HuH-7.5 (cell line): ENCODE data around the gene NKD2.
"Not testable (repeated sequence)": the region's sequence is repeated elsewhere in the genome, so short reads cannot be mapped to it uniquely, and the experiment has no call there.

Experiments
- DNase-seq: peaks from one replicate; pipeline ENCODE4 v3.0.0; 2011; ENCODE audit warnings: low spot score

Gene NKD2

DNA sequence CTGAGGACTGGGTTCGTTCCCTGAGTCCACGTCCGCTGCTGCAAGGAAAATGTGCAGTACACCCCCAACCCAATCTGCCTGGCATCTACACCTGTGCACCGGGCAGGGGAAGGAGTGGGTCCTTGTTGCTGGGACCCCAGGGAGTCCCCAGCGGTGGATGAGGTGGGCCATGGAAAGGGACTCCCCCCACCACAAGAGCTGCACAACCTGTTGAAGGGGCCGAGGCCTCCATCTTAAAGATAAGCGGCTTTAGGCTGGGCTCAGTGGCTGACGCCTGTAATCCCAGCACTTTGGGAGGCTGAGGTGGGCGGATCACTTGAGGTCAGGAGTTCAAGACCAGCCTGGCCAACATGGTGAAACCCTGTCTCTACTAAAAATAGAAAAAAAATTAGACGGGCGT lies 7.8 kb upstream of the NKD2 start:
- not testable (repeated sequence) for DNase-seq

- DNase-seq: no peak
Measured at GRCh38 chr5:1001406-1002270, 7.0 kb upstream of the NKD2 start.

- DNase-seq: no peak
Measured at GRCh38 chr5:1002271-1002546, 6.4 kb upstream of the NKD2 start.

GRCh38 chr5:1002836-1003235 lies 5.8 kb upstream of the NKD2 start:
- no peak for DNase-seq

- DNase-seq: no peak
Measured at GRCh38 chr5:1003296-1003937, 5.2 kb upstream of the NKD2 start.

GRCh38 chr5:1004461-1005248 lies 3.9 kb upstream of the NKD2 start:
- no peak for DNase-seq

DNA sequence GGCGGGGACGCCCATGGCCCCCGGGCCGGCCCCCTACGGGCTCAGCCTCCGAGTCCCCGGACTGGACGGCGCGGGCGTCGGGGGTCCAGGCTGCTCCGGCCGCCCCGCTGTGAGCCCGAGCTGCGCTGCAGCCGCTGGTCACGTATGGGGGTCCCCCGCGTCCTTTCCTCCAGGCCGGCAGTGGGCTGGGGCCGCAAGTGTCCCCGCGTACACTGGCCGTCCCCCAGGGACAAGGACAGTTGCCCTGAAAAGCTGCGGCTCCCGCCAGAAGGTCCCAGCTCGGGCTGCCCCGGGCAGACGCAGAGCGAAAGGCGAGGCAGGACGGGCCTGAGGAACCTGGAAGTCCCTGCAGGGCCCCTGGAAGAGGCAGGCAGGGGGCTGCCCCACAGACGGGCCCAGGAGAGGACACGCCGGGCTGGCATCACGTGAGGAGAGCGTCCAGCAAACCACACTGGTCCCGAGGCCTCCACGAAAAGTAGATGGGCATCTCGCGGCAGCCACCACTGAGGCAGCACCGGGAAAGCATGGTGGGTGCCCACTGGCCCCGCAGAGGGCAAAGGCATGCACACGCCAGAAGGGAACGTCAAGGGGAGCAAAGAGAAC lies 3.3 kb upstream of the NKD2 start:
- DNase-seq: no peak

DNA sequence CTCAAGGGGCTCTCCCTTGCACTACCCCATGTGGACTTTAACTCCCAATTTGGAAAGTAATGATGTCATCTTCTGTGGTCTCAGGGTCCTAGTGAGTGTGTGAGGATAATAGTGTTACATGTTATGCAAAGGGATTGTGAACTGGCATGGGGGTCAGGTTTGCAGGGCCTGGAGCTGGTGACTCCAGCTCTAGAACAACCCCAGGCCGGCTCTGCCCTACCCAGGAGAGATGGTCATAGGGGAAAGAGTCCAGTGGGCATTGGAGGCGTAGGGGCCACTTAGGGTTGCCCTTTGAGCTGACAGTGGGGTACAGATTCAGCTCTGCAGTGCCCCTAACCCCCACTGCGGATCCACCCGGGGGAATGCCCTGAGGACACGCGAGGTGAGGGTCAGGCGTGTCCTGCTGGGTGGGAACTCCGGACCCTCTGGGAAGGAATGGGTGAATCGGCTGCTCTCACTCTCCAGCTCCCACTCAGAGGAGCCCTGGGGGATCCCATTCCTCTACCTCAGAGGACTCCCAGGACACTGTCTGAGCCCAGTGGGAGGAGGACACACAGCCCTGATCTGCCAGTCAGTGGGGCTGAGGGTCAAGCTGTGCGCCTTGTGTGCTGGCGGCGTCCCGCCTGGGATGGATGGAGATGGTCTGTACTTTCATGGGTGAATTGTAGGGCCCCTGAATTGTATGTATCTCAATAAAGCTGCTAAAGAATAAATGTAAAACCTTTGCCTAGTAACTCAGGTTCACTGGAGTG lies 2.5 kb upstream of the NKD2 start:
- no peak for DNase-seq

DNA sequence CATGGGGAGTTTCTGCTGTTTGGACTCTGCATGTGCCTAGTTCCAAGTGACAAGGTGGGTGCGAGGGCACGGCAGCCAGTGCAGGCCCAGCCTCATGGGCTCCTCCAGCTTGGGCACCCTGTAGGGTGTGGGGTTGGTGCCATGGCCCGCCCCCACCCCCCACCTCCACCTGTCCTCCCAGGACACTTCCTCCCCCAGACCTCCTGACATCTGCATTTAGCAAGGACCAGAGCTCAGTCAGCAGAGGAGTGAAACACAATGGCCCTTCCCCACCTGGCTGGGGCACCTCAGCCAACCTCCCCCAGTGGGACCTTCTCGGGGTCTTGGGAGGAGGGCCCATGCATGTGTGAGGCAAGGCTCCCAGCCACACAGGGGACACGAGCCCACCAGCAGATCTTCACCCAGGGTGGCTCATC lies 1.9 kb upstream of the NKD2 start:
- no peak for DNase-seq

- DNase-seq: no peak
Measured at GRCh38 chr5:1007221-1007680, 1.4 kb upstream of the NKD2 start.

DNA sequence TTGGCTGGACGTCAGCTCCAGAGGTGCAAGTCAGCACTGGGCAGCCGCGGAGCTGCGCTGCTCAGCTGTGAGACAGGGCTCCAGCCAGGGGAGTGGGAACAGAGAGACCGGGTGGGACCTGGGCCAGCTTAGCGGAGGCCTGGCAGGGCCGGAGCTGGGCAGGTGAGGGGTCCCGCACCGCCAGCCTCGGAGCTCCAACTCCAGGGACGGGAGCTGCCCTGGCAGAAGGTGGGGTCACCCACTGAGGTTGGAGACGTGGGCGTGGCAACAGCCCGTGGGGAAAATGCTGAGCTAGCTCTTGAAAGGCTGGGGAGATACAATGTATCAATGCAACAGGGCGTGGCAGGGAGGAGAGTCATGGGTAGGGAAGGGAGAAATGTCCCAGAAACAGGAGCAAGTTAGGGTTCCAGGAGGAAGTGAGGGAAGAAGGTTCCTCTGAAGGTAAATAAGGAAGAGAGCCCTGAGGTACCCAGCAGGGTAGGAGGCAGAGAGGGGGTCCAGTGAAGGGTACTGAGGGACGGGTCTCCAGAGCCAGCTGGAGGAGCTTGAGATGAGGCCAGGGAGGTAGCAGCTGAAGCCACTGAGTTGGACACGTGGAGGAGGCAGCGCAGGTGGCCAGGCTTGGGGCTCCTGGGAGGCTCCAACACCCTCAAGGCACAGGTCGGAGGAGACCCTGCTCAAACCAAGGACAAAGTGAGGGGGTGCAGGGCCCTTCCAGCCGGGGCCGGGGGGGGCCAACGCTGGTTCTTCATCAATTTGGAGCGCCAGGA lies 736 bp upstream of the NKD2 start:
- no peak for DNase-seq

GRCh38 chr5:1009359-1010180 lies 968 bp downstream of the NKD2 start:
- DNase-seq: no peak

GRCh38 chr5:1010181-1010510 lies 1.5 kb downstream of the NKD2 start:
- DNase-seq: peak; percentile 85

DNA sequence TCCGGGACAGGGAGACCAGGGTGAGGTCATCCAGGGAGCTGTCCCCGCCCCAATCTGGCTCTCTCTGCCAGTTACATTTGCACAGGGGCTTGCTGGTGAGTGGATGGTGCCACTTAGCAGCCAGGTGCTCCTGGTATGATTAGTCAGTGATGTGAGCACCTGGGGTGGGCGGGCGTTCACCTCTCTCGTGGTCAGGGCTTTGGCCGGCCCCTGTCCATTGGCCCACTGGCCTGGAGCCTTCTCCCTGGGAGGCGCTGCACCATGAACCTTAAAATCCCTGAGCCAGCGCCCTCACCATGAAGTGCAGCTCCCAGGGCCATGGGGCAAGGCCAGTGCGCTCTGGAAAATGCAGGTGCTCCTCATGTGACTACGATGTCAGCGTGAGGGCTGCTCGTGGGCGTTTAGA lies 2.0 kb downstream of the NKD2 start:
- no peak for DNase-seq

- peak; percentile 96 for DNase-seq
Measured at GRCh38 chr5:1011226-1011631, 2.6 kb downstream of the NKD2 start.

DNA sequence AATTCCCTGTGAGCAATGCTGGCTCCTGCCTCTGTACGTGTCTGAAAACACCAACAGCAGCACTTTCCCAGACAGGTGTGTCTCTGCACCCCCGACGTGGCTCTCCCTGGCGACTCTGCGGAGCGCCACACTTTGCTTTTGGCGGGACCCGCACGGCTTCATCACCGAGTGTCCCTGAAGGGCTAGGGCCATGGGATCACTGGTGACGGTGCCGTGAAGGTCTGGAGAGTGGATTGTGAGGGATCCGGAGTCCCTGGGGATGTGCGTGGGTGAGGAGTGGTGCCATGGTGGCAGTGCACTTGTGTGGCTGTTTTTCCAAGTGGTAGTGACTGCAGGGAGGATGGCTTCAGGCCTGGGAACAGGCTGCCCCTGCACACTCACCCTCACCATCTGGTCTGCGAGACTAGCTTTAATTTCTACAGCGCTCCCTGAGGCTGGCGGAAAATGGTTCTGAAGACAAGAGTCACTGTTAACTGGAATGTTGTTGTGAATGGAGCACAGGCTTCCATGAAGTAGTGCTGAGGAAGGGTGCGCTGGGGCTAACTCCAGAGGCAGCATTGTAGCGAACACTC lies 3.2 kb downstream of the NKD2 start:
- DNase-seq: no peak

DNA sequence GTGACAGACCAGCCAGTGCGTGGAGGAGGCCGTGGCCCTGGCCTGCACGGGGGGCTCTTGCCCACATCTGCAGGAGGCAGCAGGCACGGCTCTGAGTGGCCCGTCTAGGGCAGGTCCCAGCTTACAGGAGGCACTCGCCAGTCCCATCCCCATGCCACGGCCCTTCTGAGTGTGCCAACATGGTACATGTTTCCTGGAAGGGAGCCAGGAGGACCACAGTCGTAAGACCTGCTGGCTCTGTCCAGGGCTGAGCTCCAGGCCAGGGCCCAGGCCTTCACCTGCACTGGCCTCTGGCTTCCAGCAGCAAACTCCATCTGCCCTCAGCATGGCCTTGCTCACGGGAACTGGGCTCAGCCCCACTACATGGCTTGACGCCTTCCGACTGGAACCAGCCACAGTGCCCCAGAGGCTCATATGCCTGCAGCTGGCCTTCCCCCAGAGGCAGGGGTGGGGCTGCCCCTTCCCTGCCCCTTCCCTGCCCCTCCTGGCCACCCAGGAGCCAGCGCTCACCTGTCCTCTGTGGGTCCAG lies 3.8 kb downstream of the NKD2 start:
- DNase-seq: no peak

DNA sequence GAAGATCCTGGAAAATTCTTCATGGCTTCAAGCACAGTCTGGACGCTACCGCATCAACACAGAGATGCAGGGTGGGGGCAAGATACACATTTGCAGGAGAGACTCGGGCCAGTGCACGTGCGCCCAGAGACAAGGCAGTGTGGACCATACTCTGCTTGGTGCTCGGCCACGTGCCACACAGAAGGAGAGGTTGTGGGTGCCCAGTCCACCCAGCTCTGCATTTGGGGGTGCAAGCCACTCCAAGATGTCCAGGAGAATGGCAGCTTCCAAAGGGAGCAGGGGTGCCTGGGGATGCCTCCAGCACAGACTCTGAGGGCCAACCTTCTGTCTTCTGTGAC lies 4.3 kb downstream of the NKD2 start:
- no peak for DNase-seq

DNA sequence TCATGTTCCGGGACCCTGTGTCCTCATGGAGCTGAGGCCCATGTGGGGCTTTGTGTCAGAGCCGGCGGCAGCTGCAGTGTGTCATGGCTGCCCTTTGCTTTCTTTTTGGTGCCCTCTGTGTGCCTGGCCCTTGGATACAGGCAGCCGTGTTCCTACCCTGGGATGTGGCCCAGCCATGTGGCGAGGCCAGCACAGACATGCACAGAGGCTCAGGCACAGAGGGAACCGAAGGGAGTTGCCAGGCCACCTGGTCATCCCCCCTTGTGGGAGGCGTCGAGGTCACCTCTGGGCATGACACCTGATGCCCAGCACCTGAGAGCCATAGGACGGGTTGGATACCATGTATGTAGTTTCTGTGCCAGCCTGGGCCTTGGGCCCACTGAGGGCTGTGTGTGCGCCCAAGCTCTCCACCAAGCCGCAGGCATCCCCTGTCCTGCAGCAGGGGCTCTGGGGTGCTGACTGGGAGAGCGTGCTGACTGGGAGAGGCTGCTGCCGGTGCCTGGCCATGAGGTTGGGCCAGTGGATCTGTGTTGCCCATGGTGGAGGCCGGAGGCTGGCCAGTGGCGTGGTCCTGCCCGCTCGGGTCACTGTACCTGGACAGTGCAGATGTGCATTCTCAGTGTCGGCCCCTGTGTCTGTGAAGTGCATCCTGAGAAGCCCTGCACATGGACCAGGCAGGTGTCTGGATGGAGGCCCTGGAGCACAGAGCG lies 4.8 kb downstream of the NKD2 start:
- DNase-seq: no peak
